NT2/D1 (cell line): ENCODE results near the gene PLXNA4.

ENCODE experiments used
- SUZ12 ChIP-seq: IDR thresholded peaks from 2 replicates; pipeline ENCODE4 v1.6.1; 2011; ENCODE audit not compliant: insufficient read length, insufficient read depth; ENCODE audit errors: extremely low read depth
- YY1 ChIP-seq: IDR thresholded peaks from 2 replicates; pipeline ENCODE4 v1.6.1; 2011; ENCODE audit not compliant: insufficient read length, insufficient read depth
- ZNF274 ChIP-seq: IDR thresholded peaks from 2 replicates; pipeline ENCODE4 v1.6.1; 2011; ENCODE audit warnings: mild to moderate bottlenecking, low read depth, low read length

- TF ChIP-seq ZNF274 (no peak), YY1 (no peak), SUZ12 (no peak)
Observed at GRCh38 chr7:132607656-132608055, 31.4 kb upstream of the PLXNA4 start.
